Thyroid gland (tissue), 4 donors: ENCODE results near the gene PATJ.

Source experiments
- POLR2A ChIP-seq, 2 donors: fragments of 450-650 bp; IDR thresholded peaks; one replicate each; pipeline ENCODE4 v1.6.1; 2017; ENCODE audit warnings: antibody characterized with exemption in 2 of 2, mild to moderate bottlenecking in 2 of 2, moderate library complexity in 1 of 2
- TF ChIP-seq, protein P1 (sequence below), 6 experiments: fragments of 200-600 bp in 3 of 6; fragments of 450-650 bp in 3 of 6; sonication (generic) in 3 of 6; IDR thresholded peaks; one replicate each; pipeline ENCODE4 v1.5.1; 2016 to 2019; ENCODE audit warnings: antibody characterized with exemption in 6 of 6, mild to moderate bottlenecking in 2 of 6, inconsistent platforms in 1 of 6, moderate library complexity in 1 of 6

- TF ChIP-seq, protein P1, sequence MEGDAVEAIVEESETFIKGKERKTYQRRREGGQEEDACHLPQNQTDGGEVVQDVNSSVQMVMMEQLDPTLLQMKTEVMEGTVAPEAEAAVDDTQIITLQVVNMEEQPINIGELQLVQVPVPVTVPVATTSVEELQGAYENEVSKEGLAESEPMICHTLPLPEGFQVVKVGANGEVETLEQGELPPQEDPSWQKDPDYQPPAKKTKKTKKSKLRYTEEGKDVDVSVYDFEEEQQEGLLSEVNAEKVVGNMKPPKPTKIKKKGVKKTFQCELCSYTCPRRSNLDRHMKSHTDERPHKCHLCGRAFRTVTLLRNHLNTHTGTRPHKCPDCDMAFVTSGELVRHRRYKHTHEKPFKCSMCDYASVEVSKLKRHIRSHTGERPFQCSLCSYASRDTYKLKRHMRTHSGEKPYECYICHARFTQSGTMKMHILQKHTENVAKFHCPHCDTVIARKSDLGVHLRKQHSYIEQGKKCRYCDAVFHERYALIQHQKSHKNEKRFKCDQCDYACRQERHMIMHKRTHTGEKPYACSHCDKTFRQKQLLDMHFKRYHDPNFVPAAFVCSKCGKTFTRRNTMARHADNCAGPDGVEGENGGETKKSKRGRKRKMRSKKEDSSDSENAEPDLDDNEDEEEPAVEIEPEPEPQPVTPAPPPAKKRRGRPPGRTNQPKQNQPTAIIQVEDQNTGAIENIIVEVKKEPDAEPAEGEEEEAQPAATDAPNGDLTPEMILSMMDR (IDR thresholded peaks at IDR 0.05), result no peak
- TF ChIP-seq POLR2A (IDR thresholded peaks at IDR 0.05), result no peak
Measured at GRCh38 chr1:62057641-62058290, 315.5 kb downstream of the PATJ start.
